ENCODE results near the gene SRP72. TPM values are rescaled to one million over a fixed set of nuclear protein-coding genes. Genes with fewer than 3 reads are reported as not detected.

Gene SRP72
- total RNA-seq, 1 donor: 72.0 TPM

GRCh38 chr4:56537147-56537546 lies 69.7 kb downstream of the SRP72 start:
- no peak overlapping the region for H3K27ac ChIP-seq (ENCODE audit: low read depth, low read length)
- H3K4me1 ChIP-seq (ENCODE audit: insufficient read depth, low read length): no peaks in the 10 kb centered on the region
- DNase-seq (ENCODE audit: insufficient read length, low spot score, missing footprints): no peak
- H3K79me2 ChIP-seq (ENCODE audit: insufficient read depth, low read length): no peaks in the 10 kb centered on the region
- no peak overlapping the region for H3K4me3 ChIP-seq (ENCODE audit: insufficient read depth, low read length)
- H3K4me2 ChIP-seq (ENCODE audit: insufficient read depth, low read length): no peak overlapping the region
- no peak overlapping the region for H2AFZ ChIP-seq (ENCODE audit: low read length)
- TF ChIP-seq, protein P1, sequence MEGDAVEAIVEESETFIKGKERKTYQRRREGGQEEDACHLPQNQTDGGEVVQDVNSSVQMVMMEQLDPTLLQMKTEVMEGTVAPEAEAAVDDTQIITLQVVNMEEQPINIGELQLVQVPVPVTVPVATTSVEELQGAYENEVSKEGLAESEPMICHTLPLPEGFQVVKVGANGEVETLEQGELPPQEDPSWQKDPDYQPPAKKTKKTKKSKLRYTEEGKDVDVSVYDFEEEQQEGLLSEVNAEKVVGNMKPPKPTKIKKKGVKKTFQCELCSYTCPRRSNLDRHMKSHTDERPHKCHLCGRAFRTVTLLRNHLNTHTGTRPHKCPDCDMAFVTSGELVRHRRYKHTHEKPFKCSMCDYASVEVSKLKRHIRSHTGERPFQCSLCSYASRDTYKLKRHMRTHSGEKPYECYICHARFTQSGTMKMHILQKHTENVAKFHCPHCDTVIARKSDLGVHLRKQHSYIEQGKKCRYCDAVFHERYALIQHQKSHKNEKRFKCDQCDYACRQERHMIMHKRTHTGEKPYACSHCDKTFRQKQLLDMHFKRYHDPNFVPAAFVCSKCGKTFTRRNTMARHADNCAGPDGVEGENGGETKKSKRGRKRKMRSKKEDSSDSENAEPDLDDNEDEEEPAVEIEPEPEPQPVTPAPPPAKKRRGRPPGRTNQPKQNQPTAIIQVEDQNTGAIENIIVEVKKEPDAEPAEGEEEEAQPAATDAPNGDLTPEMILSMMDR (IDR thresholded peaks at IDR 0.05; ENCODE audit: extremely low read depth, low read depth, low read length): no peak
- H3K9me3 ChIP-seq (ENCODE audit: low read depth, low read length): no peaks in the 10 kb centered on the region
- peaks cover 21% of the 10 kb centered on the region for H3K27me3 ChIP-seq (ENCODE audit: insufficient read depth, low read length)
- H4K20me1 ChIP-seq (ENCODE audit: insufficient read depth, low read length): no peaks in the 10 kb centered on the region
- H3K36me3 ChIP-seq (ENCODE audit: insufficient read depth, low read length): no peaks in the 10 kb centered on the region

DNA sequence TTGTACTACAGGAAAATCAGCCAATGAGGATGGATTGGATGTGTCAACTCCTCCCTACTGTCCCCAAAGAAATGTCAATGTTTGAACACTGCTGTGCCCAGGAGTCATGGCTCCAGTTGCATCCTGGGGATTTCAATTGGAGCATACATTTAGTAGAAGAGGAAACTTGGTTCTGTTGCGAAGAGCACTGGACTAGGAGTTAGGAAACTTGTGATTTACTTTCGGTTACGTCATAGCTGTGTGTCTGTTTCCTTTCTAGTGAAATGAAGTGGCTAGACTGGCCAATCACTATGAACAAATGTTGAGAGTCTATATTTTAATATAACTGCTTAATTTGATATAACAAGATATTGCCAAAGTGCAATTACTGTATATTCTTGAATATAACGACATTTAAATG lies 73.4 kb downstream of the SRP72 start:
- no peaks in the 10 kb centered on the region for H3K9me3 ChIP-seq (ENCODE audit: low read depth, low read length)
- peaks cover 8% of the 10 kb centered on the region for H3K27me3 ChIP-seq (ENCODE audit: insufficient read depth, low read length)
- no peaks in the 10 kb centered on the region for H3K79me2 ChIP-seq (ENCODE audit: insufficient read depth, low read length)
- no peaks in the 10 kb centered on the region for H3K4me1 ChIP-seq (ENCODE audit: insufficient read depth, low read length)
- no peak overlapping the region for H3K4me3 ChIP-seq (ENCODE audit: insufficient read depth, low read length)
- no peak overlapping the region for H3K4me2 ChIP-seq (ENCODE audit: insufficient read depth, low read length)
- H2AFZ ChIP-seq (ENCODE audit: low read length): no peak overlapping the region
- no peaks in the 10 kb centered on the region for H3K36me3 ChIP-seq (ENCODE audit: insufficient read depth, low read length)
- no peak overlapping the region for H3K27ac ChIP-seq (ENCODE audit: low read depth, low read length)
- DNase-seq (ENCODE audit: insufficient read length, low spot score, missing footprints): no peak
- TF ChIP-seq, protein P1 (IDR thresholded peaks at IDR 0.05; ENCODE audit: extremely low read depth, low read depth, low read length): no peak
- H4K20me1 ChIP-seq (ENCODE audit: insufficient read depth, low read length): no peaks in the 10 kb centered on the region

DNA sequence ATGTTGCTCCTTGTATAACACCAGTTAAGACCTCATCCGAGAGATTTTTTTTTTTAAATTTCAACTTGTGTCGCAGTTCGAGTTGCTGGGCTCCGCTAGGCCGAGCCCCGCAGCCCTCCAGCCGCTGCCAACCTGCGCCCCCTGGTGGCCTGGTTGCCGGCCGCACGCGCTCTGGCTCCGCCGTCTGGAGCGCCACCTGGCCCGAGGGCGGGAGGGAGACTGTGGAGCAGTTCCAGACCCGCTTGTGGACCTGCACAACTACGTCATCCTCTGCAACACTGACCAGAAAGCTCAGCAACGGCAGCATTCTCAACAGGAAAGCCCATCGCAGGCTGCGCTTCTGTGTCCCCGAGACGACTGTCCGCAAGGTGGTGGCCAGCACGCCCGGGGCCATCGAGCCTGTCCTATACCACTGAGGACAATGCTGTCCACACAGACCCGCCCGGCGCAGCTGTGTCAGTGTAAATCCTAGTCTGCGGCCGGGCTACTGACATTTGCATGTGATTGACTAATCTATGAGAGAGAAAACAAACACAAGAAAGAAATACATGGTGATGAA lies 77.2 kb downstream of the SRP72 start:
- TF ChIP-seq, protein P1 (IDR thresholded peaks at IDR 0.05; ENCODE audit: extremely low read depth, low read depth, low read length): peak; percentile 93
- Histone ChIP-seq H3K4me1 (ENCODE audit: insufficient read depth, low read length) (no peaks in the 10 kb centered on the region), H3K4me2 (ENCODE audit: insufficient read depth, low read length) (peak overlapping the region; percentile 88), H2AFZ (ENCODE audit: low read length) (peak overlapping the region; percentile 93), H3K4me3 (ENCODE audit: insufficient read depth, low read length) (peak overlapping the region; percentile 66), H3K9me3 (ENCODE audit: low read depth, low read length) (no peaks in the 10 kb centered on the region), H4K20me1 (ENCODE audit: insufficient read depth, low read length) (no peaks in the 10 kb centered on the region), H3K36me3 (ENCODE audit: insufficient read depth, low read length) (no peaks in the 10 kb centered on the region), H3K27ac (ENCODE audit: low read depth, low read length) (no peak overlapping the region), H3K79me2 (ENCODE audit: insufficient read depth, low read length) (no peaks in the 10 kb centered on the region), H3K27me3 (ENCODE audit: insufficient read depth, low read length) (peaks cover 14% of the 10 kb centered on the region)
- DNase-seq (ENCODE audit: insufficient read length, low spot score, missing footprints): peak; percentile 92

DNA sequence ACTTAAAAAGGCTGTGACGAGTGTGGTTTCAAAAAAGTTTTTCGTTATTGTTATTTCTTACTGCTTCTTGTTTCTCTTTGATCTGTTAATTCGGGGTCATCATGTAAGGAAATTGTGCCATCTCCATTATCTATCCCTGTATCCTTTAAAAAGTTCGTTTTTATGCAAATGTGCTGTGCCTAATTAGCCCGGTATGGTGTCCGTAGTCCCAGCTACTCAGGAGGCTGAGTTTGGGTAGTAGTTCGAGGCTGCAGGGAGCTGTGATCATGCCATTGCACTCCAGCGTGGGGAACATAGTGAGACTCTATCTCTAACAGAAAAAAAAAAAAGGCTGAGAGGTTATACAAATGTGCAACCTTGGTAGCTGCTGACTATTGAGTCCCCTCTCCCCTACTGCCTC lies 83.2 kb downstream of the SRP72 start:
- H3K4me1 ChIP-seq (ENCODE audit: insufficient read depth, low read length): no peaks in the 10 kb centered on the region
- H4K20me1 ChIP-seq (ENCODE audit: insufficient read depth, low read length): no peaks in the 10 kb centered on the region

More for the DNA sequence above, 83.2 kb downstream of the SRP72 start:
- Histone ChIP-seq H3K36me3 (ENCODE audit: insufficient read depth, low read length) (no peaks in the 10 kb centered on the region), H2AFZ (ENCODE audit: low read length) (no peak overlapping the region), H3K4me3 (ENCODE audit: insufficient read depth, low read length) (no peak overlapping the region), H3K4me2 (ENCODE audit: insufficient read depth, low read length) (no peak overlapping the region), H3K27me3 (ENCODE audit: insufficient read depth, low read length) (peaks cover 17% of the 10 kb centered on the region), H3K79me2 (ENCODE audit: insufficient read depth, low read length) (no peaks in the 10 kb centered on the region), H3K27ac (ENCODE audit: low read depth, low read length) (no peak overlapping the region), H3K9me3 (ENCODE audit: low read depth, low read length) (no peaks in the 10 kb centered on the region)
- TF ChIP-seq, protein P1 (IDR thresholded peaks at IDR 0.05; ENCODE audit: extremely low read depth, low read depth, low read length): no peak
- no peak for DNase-seq (ENCODE audit: insufficient read length, low spot score, missing footprints)
